Central memory CD8-positive, alpha-beta T cell (primary cell): ENCODE measurements around the gene BCL2L11.

Experiments used
- ATAC-seq: fragments of 150-1000 bp; cut with Tn5 transposase; replicated peaks from 2 replicates; pipeline ENCODE4 v1.10.0; 2022; ENCODE audit warnings: mild to moderate bottlenecking, moderate FRiP score, moderate number of reproducible peaks; ENCODE audit not compliant: poor library complexity, severe bottlenecking; ENCODE audit errors: extremely low read depth
- DNase-seq, 2 donors: peaks; one replicate each; pipeline ENCODE4 v3.0.0; 2021; ENCODE audit warnings: low spot score in 2 of 2
- H3K27ac Mint-ChIP-seq: one replicate; pipeline ENCODE4 v1.8.0; 2022; ENCODE audit warnings: low read depth, mild to moderate bottlenecking, moderate library complexity, mixed read lengths
- H3K27me3 Mint-ChIP-seq: one replicate; pipeline ENCODE4 v1.8.0; 2022; ENCODE audit warnings: mixed read lengths
- H3K36me3 Mint-ChIP-seq: one replicate; pipeline ENCODE4 v1.8.0; 2022; ENCODE audit warnings: mild to moderate bottlenecking, moderate library complexity, mixed read lengths; ENCODE audit not compliant: insufficient read depth
- H3K4me1 Mint-ChIP-seq: one replicate; pipeline ENCODE4 v1.8.0; 2022; ENCODE audit warnings: mixed read lengths
- H3K4me3 Mint-ChIP-seq: one replicate; pipeline ENCODE4 v1.8.0; 2022; ENCODE audit warnings: mild to moderate bottlenecking, moderate library complexity, mixed read lengths
- H3K9me3 Mint-ChIP-seq: one replicate; pipeline ENCODE4 v1.8.0; 2022; ENCODE audit warnings: mixed read lengths

BCL2L11 gene

DNA sequence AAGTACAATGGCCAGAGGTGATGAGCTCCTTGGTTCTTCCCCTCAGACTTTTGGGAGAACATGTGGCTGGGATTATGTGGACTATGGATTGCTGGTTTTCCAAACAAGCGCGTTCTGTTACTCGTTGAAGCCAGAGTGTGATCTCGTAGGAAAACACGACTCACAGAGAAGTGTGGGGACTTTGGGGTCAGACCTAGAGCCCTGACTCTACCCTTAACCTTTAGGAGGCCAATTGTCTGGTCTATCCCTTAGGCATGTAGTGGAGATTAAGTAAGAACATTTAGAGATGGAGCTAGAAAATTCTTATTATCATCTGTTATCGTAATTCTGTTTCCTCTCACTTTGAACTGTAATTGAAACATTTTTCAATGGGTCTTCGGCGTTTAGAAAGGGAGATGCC, 35.8 kb downstream of the BCL2L11 start:
- no peak for DNase-seq
- ATAC-seq, result no peak
- no peak overlapping the region for H3K27ac Mint-ChIP-seq
- peaks cover 7% of the 10 kb centered on the region for H3K4me1 Mint-ChIP-seq
- no peaks in the 10 kb centered on the region for H3K27me3 Mint-ChIP-seq
- no peaks in the 10 kb centered on the region for H3K9me3 Mint-ChIP-seq
- H3K4me3 Mint-ChIP-seq, result no peak overlapping the region
- H3K36me3 Mint-ChIP-seq, result peaks cover 7% of the 10 kb centered on the region

- Mint-ChIP-seq H3K36me3 (peaks cover 5% of the 10 kb centered on the region), H3K27me3 (no peaks in the 10 kb centered on the region), H3K27ac (no peak overlapping the region), H3K9me3 (no peaks in the 10 kb centered on the region), H3K4me3 (no peak overlapping the region), H3K4me1 (peaks cover 7% of the 10 kb centered on the region)
- no peak for DNase-seq
- ATAC-seq, result no peak
These were observed 36.5 kb downstream of the BCL2L11 start for GRCh38 chr2:111157071-111157661.

GRCh38 chr2:111157798-111158197, 37.1 kb downstream of the BCL2L11 start:
- H3K36me3 Mint-ChIP-seq, result peaks cover 5% of the 10 kb centered on the region
- H3K4me1 Mint-ChIP-seq, result peaks cover 12% of the 10 kb centered on the region
- H3K9me3 Mint-ChIP-seq, result no peaks in the 10 kb centered on the region
- H3K4me3 Mint-ChIP-seq, result no peak overlapping the region
- no peak for ATAC-seq
- H3K27ac Mint-ChIP-seq, result no peak overlapping the region
- no peaks in the 10 kb centered on the region for H3K27me3 Mint-ChIP-seq
- no peak for DNase-seq

GRCh38 chr2:111159641-111160040, 38.9 kb downstream of the BCL2L11 start:
- Mint-ChIP-seq H3K27ac (peak overlapping the region; percentile 14), H3K9me3 (no peaks in the 10 kb centered on the region), H3K4me1 (peaks cover 15% of the 10 kb centered on the region), H3K36me3 (peaks cover 8% of the 10 kb centered on the region), H3K27me3 (no peaks in the 10 kb centered on the region), H3K4me3 (no peak overlapping the region)
- DNase-seq (no peak), ATAC-seq (no peak)

DNA sequence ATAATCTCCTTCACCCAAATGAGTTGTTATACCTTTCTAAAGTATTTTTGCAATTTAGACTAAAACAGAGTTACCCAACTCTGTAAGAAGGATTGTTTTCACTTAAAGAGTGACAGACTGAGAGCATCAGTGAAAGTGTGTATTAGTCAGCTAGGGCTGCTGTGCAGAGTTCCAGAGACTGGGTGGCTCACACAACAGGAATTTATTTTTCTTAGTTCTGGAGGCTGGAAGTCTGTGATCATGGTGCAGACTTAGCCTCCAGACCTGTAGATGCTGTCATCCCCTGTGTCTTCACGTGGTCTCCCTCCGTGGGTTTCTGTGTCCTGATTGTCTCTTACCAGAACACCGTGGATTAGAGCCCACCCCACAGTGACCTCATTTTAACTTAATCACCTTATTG, 40.0 kb downstream of the BCL2L11 start:
- Mint-ChIP-seq H3K4me1 (peaks cover 12% of the 10 kb centered on the region), H3K36me3 (peaks cover 10% of the 10 kb centered on the region), H3K27ac (no peak overlapping the region), H3K27me3 (no peaks in the 10 kb centered on the region), H3K9me3 (no peaks in the 10 kb centered on the region), H3K4me3 (no peak overlapping the region)
- no peak for ATAC-seq
- DNase-seq, result no peak

DNA sequence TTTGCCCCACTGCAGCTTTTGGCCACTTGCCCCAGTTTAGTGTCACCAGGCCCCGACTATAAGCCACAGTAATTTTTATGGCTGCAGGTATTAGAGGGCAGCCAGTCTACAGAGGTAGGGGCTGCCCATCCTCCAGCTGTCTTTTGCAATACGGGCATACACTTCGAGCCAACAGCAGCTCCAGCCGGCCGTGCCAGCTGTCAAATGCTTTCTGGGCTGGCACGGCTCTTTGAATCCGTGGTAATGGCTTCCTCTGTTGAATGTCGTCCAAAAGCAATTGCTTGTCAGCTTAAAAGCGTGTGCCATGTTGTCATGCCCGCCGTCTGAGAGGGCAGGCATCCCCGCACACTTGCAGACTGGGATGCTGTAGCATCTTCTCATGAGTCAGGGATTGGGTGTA, 41.3 kb downstream of the BCL2L11 start:
- H3K27ac Mint-ChIP-seq, result no peak overlapping the region
- H3K36me3 Mint-ChIP-seq, result peaks cover 10% of the 10 kb centered on the region
- H3K4me1 Mint-ChIP-seq, result peaks cover 8% of the 10 kb centered on the region
- H3K27me3 Mint-ChIP-seq, result no peaks in the 10 kb centered on the region
- H3K9me3 Mint-ChIP-seq, result no peaks in the 10 kb centered on the region
- no peak for ATAC-seq
- no peak for DNase-seq
- H3K4me3 Mint-ChIP-seq, result no peak overlapping the region

- H3K4me3 Mint-ChIP-seq, result no peak overlapping the region
- H3K9me3 Mint-ChIP-seq, result no peaks in the 10 kb centered on the region
- peaks cover 10% of the 10 kb centered on the region for H3K36me3 Mint-ChIP-seq
- no peaks in the 10 kb centered on the region for H3K27me3 Mint-ChIP-seq
- no peak for DNase-seq
- H3K27ac Mint-ChIP-seq, result no peak overlapping the region
- peaks cover 8% of the 10 kb centered on the region for H3K4me1 Mint-ChIP-seq
- ATAC-seq, result no peak
These were observed 42.1 kb downstream of the BCL2L11 start for GRCh38 chr2:111162718-111163331.

DNA sequence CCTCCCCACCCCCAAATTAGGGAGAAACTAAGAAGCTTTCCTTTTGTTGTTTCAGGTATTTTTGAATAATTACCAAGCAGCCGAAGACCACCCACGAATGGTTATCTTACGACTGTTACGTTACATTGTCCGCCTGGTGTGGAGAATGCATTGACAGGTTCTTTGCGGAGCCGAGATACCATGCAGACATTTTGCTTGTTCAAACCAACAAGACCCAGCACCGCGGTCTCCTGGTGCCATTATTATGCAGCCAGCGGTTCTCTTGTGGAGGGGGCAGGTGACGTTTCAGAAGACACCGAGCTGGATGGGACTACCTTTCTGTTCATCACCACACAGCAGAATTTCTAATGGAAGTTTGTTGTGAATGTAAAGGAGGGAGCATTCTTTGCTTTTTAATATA, 43.4 kb downstream of the BCL2L11 start:
- ATAC-seq, result no peak

GRCh38 chr2:111165084-111165483, 44.4 kb downstream of the BCL2L11 start:
- H3K9me3 Mint-ChIP-seq, result no peaks in the 10 kb centered on the region
- H3K36me3 Mint-ChIP-seq, result peaks cover 9% of the 10 kb centered on the region
- no peak for DNase-seq
- no peak overlapping the region for H3K4me3 Mint-ChIP-seq
- H3K27me3 Mint-ChIP-seq, result no peaks in the 10 kb centered on the region
- peaks cover 14% of the 10 kb centered on the region for H3K4me1 Mint-ChIP-seq
- ATAC-seq, result no peak
- H3K27ac Mint-ChIP-seq, result no peak overlapping the region

More for the DNA sequence above, 43.4 kb downstream of the BCL2L11 start:
- H3K27me3 Mint-ChIP-seq, result no peaks in the 10 kb centered on the region
- no peaks in the 10 kb centered on the region for H3K9me3 Mint-ChIP-seq
- H3K4me1 Mint-ChIP-seq, result peaks cover 14% of the 10 kb centered on the region
- H3K27ac Mint-ChIP-seq, result no peak overlapping the region
- H3K36me3 Mint-ChIP-seq, result peaks cover 9% of the 10 kb centered on the region
- no peak overlapping the region for H3K4me3 Mint-ChIP-seq
- DNase-seq, result no peak

- no peak for DNase-seq
- H3K36me3 Mint-ChIP-seq, result peaks cover 9% of the 10 kb centered on the region
These were observed 45.4 kb downstream of the BCL2L11 start for GRCh38 chr2:111166115-111166514.

DNA sequence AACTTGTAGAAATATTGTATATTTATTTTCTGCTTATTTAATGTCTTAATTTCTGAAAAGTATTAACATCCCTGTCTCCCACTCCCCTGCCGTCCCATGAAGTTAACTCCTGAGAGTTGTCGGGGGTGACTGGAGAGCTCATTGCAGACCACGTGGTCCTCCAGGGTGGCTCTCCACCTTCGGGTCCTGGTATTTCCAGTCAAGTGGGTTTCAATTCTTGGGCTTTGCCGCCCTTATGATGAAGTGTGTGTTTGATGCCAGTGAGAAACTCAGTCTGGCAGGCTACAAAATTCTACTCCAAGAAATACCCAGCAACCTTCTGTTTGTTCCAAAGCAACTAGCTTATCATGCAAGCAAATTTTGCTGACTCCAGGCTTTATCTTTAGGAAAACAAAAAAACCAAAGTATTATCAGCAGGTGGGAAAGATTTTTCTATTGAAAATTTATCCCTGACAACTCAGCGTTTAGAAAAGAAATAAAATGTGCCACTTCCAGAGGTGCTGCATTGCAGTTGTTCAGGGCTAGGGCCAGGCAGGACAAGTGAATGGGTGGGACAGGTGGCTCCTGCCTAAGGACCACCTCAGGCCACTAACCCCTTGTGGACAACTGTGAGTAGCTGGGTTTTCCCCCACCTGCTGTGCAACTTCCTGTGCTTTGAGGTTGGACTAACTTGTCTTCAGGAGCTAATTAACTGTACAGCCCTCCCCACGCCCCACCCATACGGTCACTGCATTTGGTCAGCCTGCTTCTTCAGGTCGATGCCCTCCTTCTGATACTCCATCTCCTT, 46.6 kb downstream of the BCL2L11 start:
- H3K4me1 Mint-ChIP-seq, result peaks cover 14% of the 10 kb centered on the region
- no peak for ATAC-seq

More at GRCh38 chr2:111166115-111166514, 45.4 kb downstream of the BCL2L11 start:
- H3K4me3 Mint-ChIP-seq, result no peak overlapping the region
- peaks cover 14% of the 10 kb centered on the region for H3K4me1 Mint-ChIP-seq
- no peaks in the 10 kb centered on the region for H3K9me3 Mint-ChIP-seq
- no peak overlapping the region for H3K27ac Mint-ChIP-seq
- no peak for ATAC-seq
- H3K27me3 Mint-ChIP-seq, result no peaks in the 10 kb centered on the region

DNA sequence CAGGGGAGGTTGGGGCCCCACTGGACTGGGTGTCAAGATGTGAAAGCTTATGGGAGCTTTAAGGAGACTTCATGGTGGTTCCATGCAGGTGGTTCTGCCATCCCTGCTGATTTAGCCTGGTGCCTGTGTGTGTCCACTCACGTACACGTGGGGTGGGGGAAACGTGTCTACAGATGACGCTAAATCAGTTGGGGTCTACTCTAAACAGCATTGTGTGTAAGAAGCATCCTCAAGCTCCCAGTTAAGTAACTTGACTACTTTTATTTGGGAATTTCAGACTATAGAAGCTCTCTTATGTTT, 47.1 kb downstream of the BCL2L11 start:
- no peak overlapping the region for H3K27ac Mint-ChIP-seq
- H3K4me3 Mint-ChIP-seq, result no peak overlapping the region

More for the DNA sequence above, 46.6 kb downstream of the BCL2L11 start:
- no peak for DNase-seq
- peaks cover 9% of the 10 kb centered on the region for H3K36me3 Mint-ChIP-seq
- no peaks in the 10 kb centered on the region for H3K9me3 Mint-ChIP-seq
- H3K27ac Mint-ChIP-seq, result no peak overlapping the region
- H3K4me3 Mint-ChIP-seq, result no peak overlapping the region
- H3K27me3 Mint-ChIP-seq, result no peaks in the 10 kb centered on the region

More for the DNA sequence above, 47.1 kb downstream of the BCL2L11 start:
- peaks cover 9% of the 10 kb centered on the region for H3K36me3 Mint-ChIP-seq
- H3K9me3 Mint-ChIP-seq, result no peaks in the 10 kb centered on the region
- no peaks in the 10 kb centered on the region for H3K27me3 Mint-ChIP-seq
- DNase-seq (no peak), ATAC-seq (no peak)
- H3K4me1 Mint-ChIP-seq, result peaks cover 9% of the 10 kb centered on the region
